GM21786 (cell line): Measurements from ENCODE around the gene YPEL3.
"Not testable (repeated sequence)": the region's sequence is repeated elsewhere in the genome, so short reads cannot be mapped to it uniquely, and the experiment has no call there.

Source experiments
- ATAC-seq: cut with Tn5 transposase; IDR thresholded peaks from one replicate; pipeline ENCODE4 v1.9.1; 2021; ENCODE audit not compliant: unreplicated experiment

Gene YPEL3, protein sequence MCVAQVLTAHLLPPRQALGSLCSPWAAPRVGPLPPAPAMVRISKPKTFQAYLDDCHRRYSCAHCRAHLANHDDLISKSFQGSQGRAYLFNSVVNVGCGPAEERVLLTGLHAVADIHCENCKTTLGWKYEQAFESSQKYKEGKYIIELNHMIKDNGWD

DNA sequence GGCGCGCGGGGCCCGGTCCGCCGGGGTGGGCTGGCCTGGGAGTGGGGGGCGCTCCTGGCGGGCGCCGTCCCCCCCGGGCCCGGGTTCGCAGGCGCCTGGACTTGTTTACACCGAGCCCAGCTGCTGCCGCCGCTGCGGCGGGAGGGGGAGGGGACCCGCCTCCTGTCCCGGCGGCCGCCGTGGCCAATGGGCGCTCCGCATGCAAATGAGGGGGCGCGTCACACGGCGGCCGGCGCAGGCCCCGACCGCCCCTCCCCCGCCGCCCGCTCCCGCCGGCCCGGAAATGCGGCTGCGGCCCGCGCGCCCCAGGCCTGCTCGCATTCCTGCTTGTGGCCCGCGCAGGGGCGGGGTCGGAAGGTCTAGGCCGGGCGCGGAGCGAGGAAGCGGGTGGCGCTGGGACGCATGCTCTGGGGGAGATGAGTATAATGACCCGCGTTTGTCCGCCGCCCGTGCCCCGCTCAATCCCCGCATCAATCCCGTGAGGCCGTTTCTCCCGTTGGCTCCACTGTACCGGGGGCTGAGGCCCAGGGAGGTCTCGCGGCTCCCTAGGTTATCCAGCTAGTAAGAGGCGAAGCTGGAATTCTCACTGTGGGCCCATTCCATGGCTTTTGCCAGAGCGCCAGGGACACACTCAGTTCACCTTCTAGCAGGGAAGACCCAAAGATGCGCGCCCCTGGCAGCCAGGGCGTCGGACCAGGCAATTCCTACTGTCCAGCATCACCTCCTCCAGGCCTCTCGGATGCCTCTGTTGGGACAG, at the start of gene YPEL3:
TSS of gene YPEL3 (minus strand) at position 109 of the 757 bp plus-strand sequence. CDS start 731 bp downstream, outside the sequence.
- ATAC-seq: no peak

DNA sequence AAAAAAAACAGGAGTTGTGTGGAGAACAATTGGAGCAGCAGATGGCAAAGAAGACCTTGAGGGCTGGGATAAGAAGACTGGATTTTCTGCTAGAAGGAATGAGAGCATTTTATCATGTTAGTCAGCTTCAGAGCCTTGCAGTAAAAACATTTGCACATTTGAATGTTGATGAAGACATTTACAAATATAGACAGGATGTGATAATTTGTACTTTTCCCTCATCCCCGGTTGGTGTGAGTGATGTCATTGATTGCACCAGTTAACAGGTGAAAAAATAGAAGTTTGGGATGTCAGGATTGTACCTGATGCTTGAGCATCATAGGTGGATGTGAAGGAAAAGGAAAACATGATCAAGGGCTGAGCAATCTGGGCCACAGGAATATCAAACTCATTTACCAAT, 49.6 kb upstream of the YPEL3 start:
- ATAC-seq: no peak

DNA sequence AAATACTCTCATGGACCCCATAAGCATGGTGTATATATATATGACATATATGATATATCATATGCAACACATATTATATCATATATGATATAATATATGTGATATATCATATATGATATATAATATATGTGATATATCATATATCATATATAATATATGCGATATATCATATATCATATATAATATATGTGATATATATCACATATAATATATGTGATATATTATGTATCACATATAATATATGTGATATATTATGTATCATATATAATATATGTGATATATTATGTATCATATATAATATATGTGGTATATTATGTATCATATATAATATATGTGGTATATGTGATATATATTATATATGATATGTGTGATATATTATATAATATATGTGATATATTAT, 48.9 kb upstream of the YPEL3 start:
- ATAC-seq: no peak

DNA sequence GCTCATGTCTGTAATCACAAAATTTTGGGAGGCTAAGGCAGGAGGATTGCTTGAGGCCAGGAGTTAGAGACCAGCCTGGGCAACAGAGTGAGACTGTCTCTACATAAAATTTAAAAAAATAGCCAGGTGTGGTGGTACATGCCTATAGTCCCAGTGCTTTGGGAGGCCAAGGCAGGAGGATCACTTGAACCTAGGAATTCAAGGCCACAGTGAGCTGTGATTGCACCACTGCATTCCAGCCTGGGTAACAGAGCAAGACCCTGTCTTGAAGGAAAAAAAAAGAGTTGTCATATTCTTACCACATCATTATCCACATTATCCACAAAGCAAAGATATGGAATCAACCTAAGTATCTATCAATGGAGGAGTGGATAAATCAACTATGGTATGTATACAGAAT, 48.0 kb upstream of the YPEL3 start:
- ATAC-seq: no peak

DNA sequence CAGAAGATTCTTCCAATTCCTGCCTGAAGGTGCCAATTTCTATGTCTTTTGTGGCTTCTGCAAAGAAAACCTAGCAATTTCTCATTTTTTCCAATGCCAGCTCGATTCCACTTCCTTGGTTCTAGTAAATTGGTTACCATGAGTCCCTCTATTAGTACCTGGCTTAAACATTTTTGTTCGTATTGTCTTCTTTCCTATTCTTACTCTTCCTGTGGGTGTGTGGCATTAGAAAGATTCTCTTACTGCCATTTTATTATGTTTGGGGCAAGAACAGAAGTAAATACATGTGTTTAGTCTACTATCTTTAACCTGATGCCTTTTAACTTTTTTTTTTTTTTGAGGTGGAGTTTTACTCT, 47.3 kb upstream of the YPEL3 start:
- ATAC-seq: no peak

DNA sequence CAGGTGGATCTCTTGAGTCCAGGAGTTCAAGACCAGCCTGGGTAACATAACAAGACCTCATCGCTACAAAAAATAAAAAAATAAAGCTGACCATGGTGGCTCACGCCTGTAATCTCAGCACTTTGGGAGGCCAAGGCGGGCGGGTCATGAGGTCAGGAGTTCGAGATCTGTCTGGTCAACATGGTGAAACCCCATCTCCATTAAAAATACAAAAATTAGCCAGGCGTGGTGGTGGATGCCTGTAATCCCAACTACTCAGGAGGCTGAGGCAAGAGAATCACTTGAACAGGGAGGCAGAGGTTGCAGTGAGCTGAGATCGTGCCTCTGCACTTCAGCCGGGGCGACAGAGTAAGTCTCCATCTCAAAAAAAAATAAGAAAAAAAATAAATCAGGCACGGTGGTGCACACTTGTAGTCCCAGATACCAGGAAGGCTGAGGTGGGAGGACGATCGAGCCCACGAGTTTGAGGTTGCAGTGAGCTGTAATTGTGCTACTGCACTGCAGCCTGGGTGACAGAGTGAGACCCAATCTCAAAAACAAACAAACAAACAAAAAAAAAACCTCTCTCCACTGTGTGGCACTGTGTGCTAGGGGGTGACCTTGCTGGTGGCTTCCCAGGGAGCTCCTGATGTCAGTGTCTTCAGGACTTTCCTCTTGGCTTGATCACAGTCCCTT, 46.8 kb upstream of the YPEL3 start:
- no peak for ATAC-seq

DNA sequence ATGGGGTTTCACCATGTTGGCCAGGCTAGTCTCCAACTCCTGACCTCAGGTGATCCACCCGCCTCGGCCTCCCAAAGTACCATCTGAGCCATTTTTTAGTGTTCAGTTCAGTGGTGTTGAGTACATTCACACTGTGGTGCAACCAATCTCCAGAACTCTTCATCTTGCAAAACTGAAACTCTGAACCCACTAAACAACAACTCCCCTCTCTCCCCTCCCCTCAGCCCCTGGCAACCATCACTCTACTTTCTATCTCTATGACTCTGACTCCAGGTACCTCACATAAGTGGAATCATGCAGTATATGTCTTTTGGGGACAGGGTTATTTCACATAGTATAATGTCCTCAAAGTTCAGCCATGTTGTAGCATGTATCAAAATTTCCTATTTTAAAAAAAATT, 45.7 kb upstream of the YPEL3 start:
- no peak for ATAC-seq

DNA sequence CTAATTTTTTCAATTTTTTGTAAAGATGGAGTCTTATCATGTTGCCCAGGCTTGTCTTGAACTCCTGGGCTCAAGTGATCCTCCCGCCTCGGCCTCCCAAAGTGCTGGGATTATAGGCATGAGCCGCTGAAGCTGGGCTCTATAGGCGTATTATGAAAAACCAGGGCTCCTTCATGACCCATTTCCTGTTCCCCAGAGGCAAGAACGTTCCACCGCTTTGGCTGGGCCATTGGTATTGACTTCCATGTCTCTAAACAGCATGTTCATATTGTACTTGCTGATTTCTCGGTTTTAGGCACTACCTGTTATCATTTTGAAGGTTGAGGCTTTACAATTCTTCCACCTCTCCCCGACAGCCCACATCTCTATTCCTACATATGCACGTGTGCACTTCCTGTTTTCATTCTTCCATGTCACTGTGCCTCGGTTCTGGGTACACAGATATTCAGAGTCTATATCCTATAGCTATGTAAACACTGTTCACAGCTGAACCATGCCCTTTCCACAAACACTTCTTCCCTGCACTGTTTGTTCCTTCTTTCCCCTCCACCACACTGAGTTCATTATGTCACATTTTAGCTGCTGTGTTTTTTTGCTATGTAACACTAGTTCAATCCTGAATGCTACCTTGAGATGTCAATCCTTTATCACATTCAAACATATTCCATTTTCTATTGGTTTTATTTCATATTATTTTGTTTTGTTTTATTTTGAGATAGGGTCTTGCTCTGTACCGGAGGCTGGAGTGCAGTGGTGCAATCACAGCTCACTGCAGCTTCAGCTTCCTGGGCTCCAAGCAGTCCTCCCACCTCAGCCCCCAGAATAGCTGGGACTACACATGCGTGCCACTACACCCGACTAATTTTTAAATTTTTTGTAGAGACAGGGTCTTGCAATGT, 43.8 kb upstream of the YPEL3 start:
- no peak for ATAC-seq

DNA sequence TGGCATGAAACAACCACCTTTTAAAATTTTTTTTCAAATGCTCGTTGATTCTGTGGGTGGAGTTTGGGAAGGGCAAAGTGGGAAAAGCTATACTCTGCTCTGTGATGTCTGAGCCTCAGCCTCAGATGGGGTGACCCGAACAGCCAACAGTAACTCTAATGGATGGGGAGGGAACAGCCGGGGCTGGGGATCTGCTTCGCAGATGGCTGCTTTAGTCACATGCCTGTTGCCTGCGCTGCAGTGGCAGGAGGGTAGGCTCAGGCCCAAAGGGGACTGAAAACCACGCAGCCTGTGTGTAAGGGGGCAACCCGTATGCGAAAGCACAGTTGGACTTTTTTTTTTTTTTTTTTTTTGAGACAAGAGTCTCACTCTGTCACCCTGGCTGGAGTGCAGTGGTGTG, 41.9 kb upstream of the YPEL3 start:
- ATAC-seq: no peak

DNA sequence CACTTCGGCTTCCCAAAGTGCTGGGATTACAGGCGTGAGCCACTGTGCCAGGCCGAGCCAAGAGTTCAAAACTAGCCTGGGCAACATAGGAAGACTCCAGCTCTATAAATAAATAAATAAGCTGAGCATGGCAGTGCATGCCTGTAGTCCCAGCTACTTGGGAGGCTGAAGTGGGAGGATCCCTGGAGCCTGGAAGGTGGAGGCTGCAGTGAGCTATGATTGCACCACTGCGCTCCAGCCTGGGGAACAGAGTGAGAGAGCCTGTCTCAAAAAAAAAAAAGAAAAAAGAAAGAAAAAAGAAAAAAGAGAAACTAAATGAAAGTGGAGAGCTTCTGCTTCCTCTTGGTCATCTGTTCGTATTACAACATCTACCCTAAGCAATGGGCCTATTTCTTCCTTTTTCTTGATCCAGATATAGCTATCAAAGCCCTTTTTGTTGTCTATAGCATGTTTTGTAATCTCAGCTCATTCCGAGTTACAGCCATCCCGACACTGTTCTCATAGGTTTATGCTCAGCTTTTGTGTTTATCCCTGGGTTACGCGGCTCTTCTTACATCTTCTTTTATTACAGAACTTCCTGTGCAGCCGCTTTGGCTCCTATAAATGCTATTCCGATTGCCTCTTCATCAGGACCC, 41.1 kb upstream of the YPEL3 start:
- no peak for ATAC-seq

DNA sequence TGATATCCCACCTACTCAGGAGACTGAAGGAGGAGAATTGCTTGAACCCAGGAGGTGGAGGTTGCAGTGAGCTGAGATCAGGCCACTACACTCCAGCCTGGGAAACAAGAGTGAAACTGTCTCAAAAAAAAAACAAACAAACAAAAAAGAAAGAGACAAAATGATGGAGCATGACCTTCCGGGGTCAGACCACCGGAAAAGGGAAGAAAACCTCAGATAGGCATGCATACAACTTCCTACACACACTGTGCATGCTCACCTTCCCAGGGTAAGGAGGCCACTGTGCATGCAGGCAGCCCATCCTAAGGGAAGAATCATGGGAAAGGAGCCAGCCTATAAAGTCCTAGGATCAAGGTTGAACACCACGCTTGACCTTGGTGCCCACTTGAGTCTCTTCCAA, 36.6 kb upstream of the YPEL3 start:
- ATAC-seq: no peak

DNA sequence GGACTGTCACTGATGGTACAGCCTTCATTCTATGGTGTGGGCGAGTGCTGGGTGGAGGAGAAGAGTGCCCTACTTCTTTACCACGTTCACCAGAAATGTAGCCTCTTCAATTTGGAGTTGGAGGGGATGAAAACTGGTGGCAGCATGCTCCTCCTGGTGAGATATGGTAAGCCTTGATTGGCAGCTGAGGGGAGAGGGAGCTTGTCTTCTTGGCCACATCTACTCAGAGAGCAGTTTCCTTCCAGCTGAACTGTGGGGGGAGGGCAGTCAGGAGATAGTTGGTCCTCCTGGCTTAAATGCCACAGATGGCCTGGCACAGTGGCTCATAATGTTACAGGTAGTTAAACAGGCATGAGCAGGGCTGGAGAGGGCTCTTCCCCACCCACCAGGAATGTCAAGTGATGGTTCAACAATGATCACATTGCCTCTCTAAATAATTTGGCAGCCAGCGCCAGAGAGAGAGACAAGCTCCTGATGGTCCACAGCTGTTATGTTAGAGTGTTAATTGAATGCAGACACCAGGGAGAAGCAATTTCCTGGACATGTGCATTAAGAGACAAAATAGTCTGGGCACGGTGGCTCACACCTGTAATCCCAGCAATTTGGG, 36.0 kb upstream of the YPEL3 start:
- no peak for ATAC-seq

DNA sequence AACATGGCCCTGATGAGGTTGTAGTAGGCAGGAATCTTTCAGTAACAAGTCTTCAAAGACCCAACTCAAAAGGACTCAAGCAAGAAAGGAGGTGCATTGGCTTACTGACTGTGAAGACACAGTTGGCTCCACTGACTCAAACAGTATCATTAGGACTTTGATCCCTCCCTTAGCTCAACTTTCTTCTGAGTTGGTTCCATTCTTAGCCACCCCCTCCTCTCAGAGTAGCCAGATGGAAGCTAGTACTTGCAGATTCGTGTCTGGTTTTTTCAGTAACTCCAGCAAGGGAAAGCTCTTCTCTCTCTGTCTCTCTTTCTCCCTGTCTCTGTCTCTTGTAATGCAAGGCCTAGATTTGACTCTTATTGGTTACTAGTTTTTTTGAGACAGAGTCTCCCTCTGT, 32.0 kb upstream of the YPEL3 start:
- no peak for ATAC-seq

DNA sequence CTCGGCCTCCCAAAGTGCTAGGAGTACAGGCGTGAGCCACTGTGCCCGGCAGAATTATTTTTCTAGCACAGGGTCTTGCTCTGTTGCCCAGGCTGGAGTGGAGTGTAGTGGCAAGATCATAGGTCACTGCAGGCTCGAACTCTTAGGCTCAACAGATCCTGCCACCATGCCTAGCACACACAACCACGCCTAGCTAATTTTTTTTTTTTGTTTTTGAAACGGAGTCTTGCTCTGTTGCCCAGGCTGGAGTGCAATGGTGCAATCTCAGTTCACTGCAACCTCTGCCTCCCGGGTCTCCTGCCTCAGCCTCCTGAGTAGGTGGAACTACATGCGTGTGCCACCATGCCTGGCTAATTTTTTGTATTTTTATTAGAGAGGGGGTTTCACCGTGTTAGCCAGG, 29.7 kb upstream of the YPEL3 start:
- ATAC-seq: not testable (repeated sequence)

DNA sequence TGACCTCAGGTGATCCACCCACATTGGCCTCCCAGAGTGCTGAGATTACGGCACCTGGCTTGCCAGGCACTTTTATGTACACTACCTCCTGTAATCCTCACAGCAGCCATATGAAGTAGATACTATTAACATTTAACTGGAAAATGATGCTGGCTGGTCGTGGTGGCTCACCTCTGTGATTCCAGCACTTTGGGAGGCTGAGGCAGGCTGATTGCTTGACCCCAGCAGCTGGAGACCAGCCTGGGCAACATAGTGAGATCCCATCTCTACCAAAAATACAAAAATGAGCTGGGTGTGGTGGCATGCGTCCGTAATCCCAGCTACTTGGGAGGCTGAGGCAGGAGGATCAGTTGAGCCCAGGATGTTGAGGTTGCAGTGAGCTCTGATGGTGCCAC, 29.0 kb upstream of the YPEL3 start:
- ATAC-seq: no peak

DNA sequence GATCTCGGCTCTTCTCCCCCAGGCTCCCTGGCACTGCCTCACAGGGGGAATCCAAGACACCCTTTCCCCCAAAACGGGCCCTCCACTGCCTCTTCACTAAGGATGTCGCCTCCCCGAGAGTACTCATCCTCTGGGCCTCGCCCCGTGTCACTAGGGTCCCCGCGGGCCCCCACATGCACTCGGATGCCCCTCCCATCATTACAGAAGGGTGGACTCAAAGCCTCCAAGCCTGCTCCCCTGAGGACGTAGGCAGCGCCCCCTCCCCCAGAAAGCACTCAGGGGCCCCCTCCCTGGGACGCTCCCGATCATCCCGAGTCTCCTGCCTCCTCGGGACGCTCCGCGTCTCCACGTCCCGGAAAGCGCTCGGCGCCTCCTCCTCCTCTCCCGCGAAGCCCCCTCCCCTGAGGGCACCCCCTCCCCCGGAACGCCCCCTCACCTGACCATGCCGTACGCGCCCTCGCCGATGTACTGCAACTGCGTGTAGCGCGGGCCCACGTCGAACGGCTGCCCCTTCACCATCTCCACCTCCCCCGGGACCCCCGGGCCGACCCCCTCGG, 26.7 kb upstream of the YPEL3 start:
- no peak for ATAC-seq

DNA sequence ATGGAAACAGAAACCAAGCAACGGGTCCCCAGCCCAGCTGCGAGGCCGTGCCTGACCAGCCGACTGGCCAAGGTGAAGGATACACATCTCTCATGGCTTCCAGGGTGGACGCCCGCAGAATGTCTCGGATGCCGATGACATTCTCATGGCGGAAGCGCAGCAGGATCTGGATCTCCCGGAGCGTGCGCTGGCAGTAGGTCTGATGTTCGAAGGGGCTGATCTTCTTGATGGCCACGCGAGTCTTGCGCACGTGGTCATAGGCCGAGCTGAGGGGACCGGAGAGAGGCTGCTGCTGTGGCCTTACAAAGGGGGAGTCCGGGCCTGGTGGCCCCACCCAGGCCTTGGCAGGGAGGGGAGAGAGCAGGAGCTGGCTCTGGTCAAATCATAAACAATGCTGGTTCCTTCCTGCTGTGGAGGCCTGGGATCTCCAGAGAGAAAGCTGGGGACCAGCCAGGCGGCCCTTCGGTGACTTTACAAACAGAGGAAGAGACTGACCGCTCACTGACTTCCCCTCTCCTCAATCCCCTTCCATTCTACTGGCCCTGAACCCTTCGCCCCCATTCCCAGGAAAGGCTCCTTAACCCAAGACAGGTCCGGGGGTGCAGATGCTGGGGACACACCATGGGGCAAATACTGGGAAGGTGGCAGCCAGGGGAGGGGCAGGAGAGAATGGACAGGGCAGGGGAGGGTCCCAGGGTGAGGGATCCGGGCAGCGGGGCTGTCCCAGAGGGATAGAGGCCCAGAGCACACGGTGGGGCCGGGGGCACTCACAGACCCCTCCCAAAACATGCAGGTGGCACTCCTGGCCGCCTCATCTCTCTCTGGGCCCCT, 25.9 kb upstream of the YPEL3 start:
- no peak for ATAC-seq

DNA sequence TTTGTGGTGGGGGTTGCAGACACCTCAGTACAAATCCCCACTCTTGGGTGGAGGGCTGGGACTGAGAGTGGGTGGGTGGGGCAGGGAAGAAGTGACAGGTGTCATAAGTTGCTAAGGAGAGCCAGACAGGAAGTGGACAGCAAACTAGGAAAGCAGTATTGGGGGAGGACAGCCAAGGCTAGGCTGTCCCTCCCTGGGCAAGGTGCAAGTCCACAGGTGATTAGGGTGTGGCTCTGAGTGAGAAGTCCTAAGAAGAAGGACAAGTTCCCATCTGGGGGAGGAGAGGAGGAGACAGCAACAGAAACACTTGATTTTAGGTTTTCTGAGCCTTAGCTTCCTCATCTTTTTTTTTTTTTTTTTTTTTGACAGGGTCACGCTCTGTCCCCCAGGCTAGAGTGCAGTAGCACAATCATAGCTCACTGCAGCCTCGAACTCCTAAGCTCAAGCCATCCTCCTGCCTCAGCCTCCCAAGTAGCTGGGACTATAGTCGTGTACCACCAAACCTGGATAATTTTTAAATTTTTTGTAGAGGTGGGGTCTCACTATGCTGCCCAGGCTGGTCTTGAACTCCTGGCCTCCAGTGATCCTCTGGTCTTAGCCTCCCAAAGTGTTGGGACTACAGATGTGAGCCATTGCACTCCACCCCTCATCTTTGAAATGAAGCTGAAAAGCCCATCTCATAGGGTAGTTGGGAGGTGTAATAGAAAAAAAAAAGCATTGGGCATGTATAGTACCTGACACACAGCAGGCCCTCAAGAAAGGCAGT, 24.5 kb upstream of the YPEL3 start:
- ATAC-seq: no peak

DNA sequence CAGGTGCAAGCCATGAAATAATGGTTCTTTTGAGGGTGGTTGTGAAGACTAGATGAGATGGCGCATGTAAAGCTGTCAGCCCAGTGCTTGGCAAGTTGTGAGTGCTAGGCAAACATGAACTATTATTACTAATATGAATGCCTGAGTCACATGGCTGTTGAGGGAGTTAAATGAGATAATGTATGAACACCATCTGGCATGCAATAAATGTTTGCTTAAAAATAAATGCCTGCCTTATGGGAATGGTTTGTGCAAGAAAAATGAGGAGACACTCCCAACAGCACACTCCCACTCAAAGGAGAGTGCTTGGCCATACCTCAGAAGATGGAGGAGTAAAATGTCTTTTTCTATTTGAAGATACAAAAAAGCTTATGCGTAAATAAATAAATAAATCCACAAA, 23.4 kb upstream of the YPEL3 start:
- ATAC-seq: no peak
